GM19043 (cell line): ENCODE measurements around the gene GABBR2.

Source experiments
- ATAC-seq: cut with Tn5 transposase; IDR thresholded peaks from one replicate; pipeline ENCODE4 v1.9.1; 2021; ENCODE audit warnings: low read depth; ENCODE audit not compliant: unreplicated experiment

Gene GABBR2

DNA sequence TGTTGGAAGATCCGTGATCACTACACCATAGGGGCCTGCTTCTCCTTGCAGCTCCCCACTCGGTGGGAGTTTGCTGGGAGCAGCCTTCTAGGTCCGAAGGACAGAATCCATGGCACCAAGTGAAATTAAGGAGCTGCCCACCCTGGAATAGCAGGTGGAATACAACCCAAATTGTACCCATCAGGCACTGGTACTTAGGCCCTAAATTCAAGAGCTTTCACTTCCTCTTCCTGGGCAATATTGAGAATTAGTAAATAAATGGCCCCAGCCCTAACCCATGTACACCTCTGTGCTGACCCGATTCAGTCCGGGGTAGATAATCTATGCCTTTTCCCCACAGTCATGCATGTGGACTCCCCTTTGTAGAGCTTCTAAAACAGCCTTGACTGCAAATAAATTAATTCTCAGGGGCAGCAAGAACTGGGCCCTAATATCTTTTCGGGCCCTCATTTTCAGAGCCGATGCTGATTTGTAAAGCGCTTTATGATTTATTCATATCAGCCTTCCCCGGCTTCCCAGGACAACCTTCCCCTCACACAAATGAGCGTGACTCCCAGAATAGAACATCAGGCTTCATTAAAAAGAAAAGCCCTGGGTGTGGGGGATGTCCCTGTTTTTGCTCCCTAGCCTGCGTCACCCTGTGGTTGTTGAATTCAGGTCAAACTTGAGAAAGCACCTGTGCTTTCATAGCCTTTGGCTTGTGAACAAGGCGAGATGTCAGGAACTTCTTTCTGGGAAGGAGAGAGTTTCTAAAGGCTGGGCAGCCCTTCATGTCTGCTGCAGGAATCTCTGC lies 327.2 kb downstream of the GABBR2 start:
- peak; percentile 71 for ATAC-seq

DNA sequence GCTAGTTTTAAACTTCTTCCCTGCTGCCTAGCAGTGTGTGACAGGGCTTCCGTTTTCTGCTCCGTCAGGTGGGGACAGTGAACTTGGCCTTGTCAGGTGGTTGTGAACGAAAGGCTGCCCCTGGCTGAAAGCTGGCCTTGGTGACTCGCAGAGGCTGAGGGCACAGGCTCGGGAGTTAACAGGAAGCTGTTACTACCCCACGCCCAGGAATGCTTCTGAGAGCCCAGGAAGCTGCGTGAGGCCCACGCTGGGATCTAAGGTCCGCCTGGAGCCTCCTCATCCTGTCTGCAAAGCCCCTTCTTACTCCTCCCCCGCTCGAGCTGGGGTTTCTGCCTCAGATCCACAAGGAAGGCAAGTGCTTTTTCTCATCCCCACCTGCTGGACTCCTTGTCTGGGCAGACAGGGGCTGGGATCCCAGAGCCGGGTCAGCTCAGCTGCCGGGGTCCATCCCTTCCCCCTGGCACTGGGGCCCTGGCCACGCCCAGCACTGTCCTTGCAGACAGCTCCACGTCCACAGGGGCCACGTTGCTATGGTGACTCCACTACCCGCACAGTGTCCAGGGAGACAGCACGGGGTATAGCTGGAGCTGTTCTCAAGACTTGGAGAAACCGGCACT lies 328.6 kb downstream of the GABBR2 start:
- no peak for ATAC-seq

DNA sequence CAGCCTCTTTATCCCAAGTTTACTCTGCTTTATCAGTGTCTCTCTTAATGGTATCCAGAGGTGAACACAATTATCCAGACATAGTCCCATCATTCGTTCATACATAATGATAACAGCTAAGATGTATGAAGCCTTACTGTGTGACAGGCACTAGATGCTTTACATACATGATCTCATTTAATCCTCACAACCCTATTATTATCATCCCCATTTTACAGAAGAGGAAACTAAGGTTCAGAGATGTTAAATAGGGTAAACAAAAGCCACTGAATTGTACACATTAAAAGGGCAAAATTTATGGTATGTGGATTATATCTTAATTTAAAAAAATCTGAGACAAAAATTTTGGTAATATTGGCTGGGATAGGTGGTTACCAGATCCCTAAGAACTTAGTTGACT lies 329.2 kb downstream of the GABBR2 start:
- ATAC-seq, result no peak

DNA sequence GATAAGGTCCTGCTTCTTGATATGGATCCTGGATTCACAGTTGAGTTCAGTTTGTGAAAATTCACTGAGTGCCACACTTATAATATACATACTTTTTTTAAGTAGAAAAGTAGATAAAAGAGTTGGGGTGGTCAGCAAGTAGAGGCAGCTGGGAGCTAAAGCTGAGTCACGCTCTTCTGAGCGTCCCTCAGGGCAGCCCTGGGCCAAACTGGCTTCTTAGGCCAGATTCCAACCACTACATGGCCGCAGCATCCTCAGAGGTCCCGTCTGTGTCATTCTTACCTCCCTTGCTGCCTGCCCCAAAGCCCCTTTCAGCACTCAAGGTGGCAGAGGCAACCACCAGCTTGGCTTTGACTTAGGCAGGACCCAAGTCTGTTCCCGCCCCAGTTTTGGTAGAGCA lies 329.9 kb downstream of the GABBR2 start:
- no peak for ATAC-seq

DNA sequence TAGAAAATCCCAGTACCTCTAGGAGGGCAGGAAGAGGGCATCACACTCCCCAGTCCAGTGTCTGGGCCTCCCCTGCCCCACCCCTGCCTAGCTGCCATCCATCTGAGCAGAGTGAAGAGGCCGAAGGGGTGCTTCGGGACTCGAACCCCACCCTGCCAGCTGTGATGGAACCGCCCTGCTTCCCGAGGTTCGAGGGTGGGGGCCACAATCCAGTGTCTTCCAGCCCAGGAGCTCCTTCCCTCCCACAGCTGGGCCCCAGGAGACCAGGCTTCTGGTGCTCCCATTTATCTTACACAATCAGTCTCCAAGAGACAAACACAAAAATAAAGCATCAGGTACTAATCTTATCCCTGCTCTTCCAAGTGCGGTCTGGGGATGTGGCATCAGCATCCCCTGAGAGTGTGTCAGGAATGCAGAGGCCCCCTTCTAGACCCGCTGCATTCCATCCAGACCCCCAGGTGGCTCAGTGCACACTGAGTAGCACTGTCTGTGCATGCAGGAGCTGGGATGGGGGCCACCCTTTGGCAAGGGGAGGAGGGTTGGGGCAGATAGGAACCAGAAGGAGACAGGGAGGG lies 330.4 kb downstream of the GABBR2 start:
- ATAC-seq, result no peak

DNA sequence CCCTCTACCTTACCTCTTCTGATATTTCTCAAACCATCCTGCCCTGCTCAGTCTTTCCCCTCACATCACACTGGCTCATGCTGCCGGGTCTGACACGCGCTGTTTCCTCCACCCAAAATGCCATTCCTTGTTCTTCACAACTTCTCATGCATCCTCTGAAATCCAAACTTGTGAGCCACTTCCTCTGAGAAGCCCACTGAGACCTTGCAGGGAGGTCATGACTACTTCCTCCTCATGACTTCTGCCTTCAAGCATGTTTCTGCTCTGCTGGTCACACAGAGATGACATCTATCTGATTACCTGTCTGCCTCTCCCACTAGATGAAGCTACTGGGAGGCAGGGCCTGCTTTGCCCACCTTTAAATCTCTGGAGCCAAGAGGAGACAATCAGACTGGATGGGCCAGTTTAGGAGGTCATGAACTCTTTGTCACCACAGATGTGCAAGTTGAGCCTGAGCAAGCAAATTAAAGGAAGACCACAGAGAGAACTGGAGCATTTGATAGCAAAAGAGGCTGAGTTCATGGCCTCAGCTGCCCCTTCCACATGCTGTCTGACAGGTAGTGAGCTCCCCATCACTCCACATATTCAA lies 333.5 kb downstream of the GABBR2 start:
- peak; percentile 64 for ATAC-seq

DNA sequence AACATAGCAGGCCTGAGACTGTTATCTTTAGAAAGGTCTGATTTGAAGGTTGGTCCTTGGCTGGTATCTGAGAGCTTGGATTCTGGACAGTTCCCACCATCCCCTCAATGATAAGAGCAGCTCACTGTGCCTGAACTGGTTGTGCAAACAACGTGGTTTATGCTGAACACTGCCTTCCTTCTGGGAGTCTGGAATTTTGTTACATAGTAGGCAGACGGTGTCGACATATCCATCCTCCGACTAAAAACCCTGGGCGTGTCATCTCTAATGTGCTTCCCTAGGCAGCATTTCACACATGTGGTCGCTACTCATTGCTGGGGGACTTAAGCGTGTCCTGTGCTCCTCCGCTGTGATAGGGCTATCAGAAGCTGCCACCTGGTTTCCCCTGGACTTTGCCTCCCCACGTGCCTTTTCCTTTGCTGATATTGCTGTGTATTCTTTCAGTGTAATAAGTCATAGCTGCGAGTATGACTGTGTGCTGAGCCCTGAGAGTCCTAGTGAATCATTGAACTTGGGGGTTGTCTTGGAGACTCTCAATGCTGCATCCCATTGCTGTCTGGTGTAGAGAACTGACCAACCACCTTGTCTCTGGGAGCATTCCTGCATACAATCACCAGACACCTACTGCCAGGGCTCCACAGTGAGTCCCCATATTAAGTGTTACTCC lies 334.2 kb downstream of the GABBR2 start:
- ATAC-seq, result peak; percentile 45

DNA sequence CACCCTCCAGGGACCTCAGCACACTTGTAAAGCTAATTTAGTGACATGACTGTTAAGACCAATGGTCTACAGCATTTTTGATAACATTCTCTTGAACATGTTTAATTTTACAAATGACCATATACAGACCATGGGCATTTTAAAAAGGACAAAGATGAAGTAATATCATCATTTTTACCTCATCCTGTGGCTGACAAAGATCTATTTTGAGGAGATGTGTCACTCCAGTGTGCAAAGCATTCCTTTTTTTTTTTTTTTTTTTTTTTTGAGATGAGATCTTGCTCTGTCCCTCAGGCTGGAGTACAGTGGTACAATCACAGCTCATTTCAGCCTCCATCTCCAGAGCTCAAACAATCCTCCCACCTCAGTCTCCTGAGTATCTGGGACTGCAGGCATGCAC lies 335.1 kb downstream of the GABBR2 start:
- no peak for ATAC-seq

DNA sequence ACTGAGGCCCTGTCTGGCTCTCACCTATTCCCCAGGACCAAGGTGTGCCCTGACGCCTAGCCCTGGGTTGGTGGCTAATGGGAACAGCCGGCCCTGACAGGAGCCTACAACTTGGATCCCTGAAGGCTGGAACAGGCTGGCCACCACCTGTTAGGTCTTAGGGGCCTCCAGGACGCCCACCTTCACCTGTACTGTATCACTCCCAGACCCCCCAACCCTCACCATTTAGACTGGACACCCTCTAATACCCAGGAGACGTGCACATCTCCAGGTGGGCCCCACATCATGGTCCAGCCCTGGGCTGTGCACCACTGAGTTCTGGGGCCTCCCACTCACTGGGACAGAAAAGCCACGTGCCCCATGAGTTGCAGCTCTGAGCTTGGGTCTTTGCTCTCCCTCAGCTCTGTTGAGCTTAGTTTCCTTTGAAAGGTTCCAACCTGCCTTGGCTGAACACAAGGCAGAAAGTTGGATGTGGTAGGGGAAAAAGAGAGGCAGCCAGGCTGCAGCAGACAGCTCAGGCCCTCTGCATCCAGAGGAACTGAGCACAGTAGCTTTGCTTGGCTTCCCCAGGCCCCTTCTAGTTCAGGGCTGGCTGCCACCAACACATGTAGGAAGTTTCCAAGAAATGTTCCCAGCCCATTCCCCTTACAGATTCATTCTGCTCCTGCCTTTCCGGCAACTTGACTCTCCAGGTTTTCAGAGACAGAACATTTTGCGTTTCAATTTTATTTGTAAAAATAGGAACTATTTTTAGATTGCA lies 336.5 kb downstream of the GABBR2 start:
- ATAC-seq, result no peak

DNA sequence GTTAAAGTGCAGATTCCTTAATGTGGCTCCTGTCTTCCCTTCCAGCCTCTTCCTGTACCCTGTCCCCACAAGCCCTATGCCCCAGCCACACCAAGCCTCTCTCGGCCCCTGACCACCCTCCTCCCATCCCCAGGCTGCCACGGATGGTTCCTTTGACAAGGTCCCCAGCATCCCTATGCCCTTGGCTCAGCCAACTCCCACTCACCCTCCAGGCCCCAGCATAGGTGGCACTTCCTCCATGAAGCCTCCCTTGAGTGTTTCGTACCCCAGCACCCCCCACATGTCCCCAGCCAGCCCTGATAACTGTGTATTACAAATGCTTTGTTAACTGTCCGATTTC lies 337.8 kb downstream of the GABBR2 start:
- ATAC-seq, result no peak

DNA sequence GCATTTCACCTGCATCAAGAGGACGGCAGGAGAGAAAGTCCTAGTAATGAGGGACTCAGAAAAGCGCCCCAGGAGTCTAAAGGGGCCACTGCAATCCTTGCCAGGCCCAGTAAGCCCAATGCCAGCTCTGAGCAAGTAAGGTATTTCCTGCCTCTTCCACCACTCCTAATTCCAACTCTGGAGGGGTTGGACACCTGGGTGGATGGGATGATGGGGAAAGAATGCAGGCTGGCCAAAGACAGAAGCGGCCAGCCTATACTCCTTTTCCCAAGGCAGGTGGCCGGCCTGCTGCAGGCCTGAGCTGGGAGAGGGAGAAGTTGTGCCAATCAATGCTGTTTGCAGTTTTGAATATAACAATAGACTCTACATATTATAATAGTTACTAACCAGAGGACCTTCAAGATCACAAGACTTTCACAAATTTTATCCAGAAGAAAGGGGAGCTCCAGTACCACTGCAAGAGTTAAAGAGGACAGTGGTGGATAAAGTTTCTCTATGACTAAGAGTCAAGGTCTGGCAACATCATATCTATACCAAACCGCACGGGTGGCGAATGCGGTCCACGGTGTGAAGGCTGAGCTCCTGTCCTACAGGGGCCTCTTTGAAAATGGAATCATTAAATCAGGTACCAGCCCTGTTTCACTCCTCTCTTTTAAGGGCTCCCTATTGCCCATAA lies 338.3 kb downstream of the GABBR2 start:
- no peak for ATAC-seq

DNA sequence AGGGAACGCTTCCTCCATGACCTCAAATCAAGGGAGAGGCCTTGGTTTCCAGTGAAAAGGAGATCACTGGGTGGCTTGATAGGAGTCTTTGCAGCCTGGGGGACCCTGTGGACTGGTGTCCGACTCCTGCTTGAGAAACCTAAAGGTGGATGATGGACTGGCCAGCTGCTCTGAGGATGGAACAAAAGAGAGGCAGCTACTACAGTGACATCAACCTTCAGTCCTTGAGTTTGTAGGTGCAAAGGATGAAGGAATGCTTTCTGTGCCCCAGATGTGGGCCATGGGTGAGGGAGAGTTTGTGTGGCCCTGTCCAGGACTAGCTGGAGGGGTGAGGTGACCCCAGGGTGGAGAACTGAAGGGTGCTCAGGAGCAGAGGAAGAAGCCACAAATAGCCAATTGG lies 338.8 kb downstream of the GABBR2 start:
- ATAC-seq, result no peak

DNA sequence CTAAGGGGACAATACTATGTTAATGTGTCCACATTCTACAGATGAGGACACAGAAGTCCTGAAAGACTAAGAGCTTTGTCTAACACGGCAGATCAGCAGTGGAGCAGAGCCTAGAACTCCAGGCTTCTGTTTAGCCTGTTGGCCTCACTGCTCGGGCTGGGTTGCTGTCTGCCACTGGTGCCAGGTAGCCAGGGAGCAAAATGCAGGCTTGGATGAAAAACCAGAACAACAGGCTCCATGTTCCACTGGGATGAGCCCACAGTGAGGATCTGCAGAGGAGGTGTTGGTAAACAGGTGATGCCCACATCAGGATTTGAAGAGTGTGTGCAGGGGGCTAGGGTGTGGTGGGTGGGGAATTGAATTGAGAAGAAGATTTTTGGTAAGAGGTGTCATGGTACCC lies 339.3 kb downstream of the GABBR2 start:
- no peak for ATAC-seq

DNA sequence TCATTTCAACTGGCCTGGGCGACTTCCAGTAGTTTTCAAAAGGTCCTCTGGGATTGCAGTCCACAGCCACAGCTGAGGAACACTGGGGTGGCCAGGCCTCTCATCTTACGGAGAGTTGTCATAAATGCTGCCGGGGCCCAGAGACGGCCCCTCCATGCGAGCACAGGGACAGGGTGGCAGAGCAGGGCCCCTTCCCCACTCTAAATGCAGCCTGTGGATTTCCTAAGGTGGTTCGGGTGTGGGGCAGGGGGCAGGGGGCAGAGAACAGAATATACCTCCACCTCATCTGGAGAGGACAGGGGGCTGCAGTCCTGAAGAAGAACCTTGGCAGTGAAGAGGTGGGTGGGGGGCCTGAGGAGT lies 339.7 kb downstream of the GABBR2 start:
- ATAC-seq, result no peak

DNA sequence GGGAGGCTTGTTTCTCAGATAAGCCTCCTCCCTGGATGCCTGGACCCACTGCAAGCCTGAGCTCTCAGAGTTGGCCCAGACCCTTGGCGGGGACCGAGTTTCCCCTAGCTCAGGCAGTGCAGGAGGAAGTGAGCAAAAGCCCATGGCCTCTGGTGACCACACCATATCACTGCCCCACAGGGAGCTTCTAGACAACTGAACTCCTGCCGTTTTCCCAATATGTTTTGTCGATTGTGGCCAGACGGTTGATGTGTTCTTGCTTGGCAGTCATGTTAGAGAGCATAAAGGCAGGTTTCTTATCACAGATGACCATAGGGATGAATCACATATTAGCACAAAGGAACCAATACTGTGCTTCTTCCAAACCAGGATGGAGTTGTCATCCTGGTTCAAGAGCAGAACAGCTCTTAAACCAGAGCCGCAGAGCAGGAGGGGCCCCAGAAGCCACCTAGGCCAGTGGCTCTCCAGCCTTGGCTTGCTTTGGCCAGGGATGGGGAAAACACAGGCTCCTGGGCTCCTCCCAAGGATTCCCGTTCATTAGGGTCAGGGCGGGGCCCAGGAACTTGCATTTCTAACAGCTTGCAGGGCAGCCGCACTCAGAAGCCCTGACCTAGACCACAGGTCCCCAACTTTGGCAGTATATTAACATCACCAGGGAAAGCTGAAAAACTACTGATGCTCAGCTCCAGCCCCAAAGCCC lies 340.2 kb downstream of the GABBR2 start:
- no peak for ATAC-seq

DNA sequence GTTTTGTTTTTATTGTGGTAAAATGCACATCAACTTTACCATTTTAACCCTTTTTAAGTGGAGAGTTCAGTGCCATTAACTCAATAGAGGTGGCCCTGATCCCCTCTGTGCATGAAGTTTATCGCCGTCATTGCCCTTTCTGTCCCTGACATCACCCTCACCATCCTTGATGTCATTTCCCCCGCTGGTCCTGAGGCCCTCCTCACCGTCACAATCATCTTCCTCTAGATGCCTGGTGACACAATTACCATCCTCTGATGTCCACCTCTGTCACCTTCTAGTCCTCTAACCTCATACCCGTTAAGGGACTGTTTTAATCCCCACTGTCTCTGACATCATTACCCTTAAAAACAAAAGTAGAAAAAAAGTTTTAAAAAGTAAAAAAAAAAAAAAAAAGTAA lies 340.8 kb downstream of the GABBR2 start:
- ATAC-seq, result no peak

DNA sequence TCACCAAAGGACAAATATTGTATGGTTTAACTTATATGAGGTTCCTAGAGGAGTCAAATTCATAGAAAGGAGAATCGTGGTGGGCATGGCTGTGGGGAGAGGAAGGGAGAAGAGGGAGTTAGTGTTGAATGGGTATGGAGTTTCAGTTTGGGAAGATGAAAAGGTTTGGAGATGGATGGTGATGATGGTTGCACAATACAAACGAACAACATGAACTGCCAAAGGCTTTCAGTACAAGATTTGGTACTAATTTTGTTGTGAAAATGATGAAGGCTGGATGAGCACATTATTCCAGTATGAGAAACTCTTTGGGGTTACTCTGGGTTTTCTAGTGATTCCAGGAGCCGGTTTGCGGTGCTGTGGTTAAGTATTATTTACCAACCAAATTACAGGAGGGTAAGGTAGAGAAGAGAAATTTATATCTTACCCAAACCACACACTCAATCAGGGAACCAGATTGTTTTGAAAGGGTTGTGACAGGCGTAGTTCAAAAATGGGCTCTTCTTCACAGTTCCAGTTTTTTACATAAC lies 341.3 kb downstream of the GABBR2 start:
- ATAC-seq, result no peak

DNA sequence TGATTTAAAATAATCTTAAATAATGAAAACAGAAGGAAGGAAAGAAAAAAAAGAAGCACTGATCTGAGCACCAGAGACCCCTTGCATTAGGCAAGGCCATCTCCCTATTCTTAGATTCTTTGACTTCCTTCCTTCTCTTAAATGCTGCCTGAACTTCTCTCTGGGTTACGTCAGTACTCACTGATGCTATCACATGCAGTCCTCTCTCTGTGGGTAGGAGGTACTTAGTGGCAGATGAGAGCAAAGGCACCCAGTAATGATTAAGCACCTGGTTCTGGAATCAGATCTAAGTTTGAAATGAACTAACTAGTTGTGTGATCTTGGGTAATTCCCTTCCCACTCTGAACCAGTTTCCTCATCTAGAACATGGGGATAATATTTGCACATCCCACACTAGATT lies 343.0 kb downstream of the GABBR2 start:
- no peak for ATAC-seq

DNA sequence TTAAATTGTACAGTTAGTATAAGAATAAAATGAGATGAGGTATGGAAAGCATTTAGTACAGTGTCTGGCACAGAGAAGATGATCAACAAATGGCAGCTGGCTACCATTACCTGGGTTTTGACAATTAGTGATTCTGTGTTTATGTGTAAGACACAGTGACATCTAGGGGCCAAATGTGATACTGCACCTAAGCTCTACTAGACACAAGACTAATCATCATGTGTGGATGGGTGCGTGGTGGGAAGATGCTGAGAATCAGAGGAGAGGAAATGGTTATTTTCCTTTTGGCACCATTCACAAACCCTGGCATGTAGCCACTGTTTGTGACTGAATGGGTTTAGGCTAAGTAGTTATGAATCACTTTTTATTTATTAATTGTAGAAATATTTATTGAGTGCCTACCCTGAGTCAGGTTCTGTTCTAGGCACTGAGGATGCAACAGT lies 343.5 kb downstream of the GABBR2 start:
- ATAC-seq, result no peak
